IMR-90 (cell line): ENCODE data around the gene ST6GALNAC4. TPM values are rescaled to one million over a fixed set of nuclear protein-coding genes. Genes with fewer than 3 reads are reported as not detected.

Source experiments
- ATAC-seq: fragments of 200-7000 bp; cut with Tn5 transposase; 2 replicates; pipeline ENCODE4 v1.9.1; 2020; ENCODE audit warnings: low read depth, mild to moderate bottlenecking, moderate library complexity
- BruUV-seq: library from RNA; stranded (reverse); fragments of 400-500 nt; replicated peaks from 2 replicates; lab custom pipeline; 2021; lab: Mats Ljungman, UMichigan
- CTCF ChIA-PET: fragments of 300-600 bp; formaldehyde crosslinking; extraction: SDS; loops from one replicate; lab custom pipeline; 2021; ENCODE audit warnings: antibody characterized with exemption; lab: Yijun Ruan, JAX
- POLR2A ChIA-PET: fragments of 300-600 bp; sonication (Branson Sonifier 250); formaldehyde crosslinking; loops from one replicate; lab custom pipeline; 2022; ENCODE audit warnings: antibody characterized with exemption; ENCODE audit not compliant: unreplicated experiment; lab: Charles Lee
- DNase-seq: peaks from one replicate; pipeline ENCODE4 v3.0.0; 2013
- H2AFZ ChIP-seq: replicated peaks from 2 replicates; pipeline ENCODE3; 2013; ENCODE audit warnings: low read length, mild to moderate bottlenecking; ENCODE audit not compliant: poor library complexity
- H2AK5ac ChIP-seq: 2 replicates; pipeline ENCODE4 v1.6.1; 2013; ENCODE audit warnings: low read depth, low read length, inconsistent platforms
- H2AK9ac ChIP-seq: replicated peaks from 2 replicates; pipeline ENCODE3; 2013; ENCODE audit warnings: mild to moderate bottlenecking, low read depth, low read length, moderate library complexity; ENCODE audit not compliant: poor library complexity
- H2BK120ac ChIP-seq: 2 replicates; pipeline ENCODE4 v1.6.1; 2013; ENCODE audit warnings: low read depth, low read length, inconsistent platforms
- H2BK15ac ChIP-seq: 3 replicates; pipeline ENCODE4 v1.6.1; 2013; ENCODE audit warnings: low read depth, low read length, inconsistent platforms
- H2BK20ac ChIP-seq: 2 replicates; pipeline ENCODE4 v1.6.1; 2013; ENCODE audit warnings: low read depth, mild to moderate bottlenecking, inconsistent platforms, low read length, moderate library complexity
- H2BK5ac ChIP-seq: 2 replicates; pipeline ENCODE4 v1.6.1; 2013; ENCODE audit warnings: mild to moderate bottlenecking, low read depth, low read length, inconsistent platforms; ENCODE audit not compliant: poor library complexity, severe bottlenecking
- H3K14ac ChIP-seq: replicated peaks from 2 replicates; pipeline ENCODE4 v1.6.1; 2013; ENCODE audit warnings: low read depth, low read length, inconsistent platforms
- H3K18ac ChIP-seq: 2 replicates; pipeline ENCODE4 v1.6.1; 2013; ENCODE audit warnings: low read depth, low read length, control low read depth
- H3K23ac ChIP-seq: 2 replicates; pipeline ENCODE4 v1.6.1; 2013; ENCODE audit warnings: low read depth, low read length, inconsistent platforms
- H3K27ac ChIP-seq: 2 replicates; pipeline ENCODE4 v1.5.1; 2013; ENCODE audit warnings: mild to moderate bottlenecking, control low read depth, low read length; ENCODE audit not compliant: insufficient read depth
- H3K27me3 ChIP-seq: 2 replicates; pipeline ENCODE4 v1.6.1; 2013; ENCODE audit warnings: low read length; ENCODE audit not compliant: control insufficient read depth, insufficient read depth
- H3K36me3 ChIP-seq: 2 replicates; pipeline ENCODE4 v1.6.1; 2013; ENCODE audit warnings: low read length, mixed read lengths; ENCODE audit not compliant: control insufficient read depth, insufficient read depth
- H3K4ac ChIP-seq: 2 replicates; pipeline ENCODE4 v1.6.1; 2013; ENCODE audit warnings: low read depth, low read length, inconsistent platforms
- H3K4me1 ChIP-seq: 2 replicates; pipeline ENCODE4 v1.6.1; 2013; ENCODE audit warnings: low read length, mixed read lengths; ENCODE audit not compliant: control insufficient read depth, insufficient read depth
- H3K4me2 ChIP-seq: 2 replicates; pipeline ENCODE4 v1.6.1; 2013; ENCODE audit warnings: low read depth, mild to moderate bottlenecking, control low read depth, low read length, moderate library complexity
- H3K4me3 ChIP-seq: 2 replicates; pipeline ENCODE4 v1.5.1; 2013; ENCODE audit warnings: low read depth, mild to moderate bottlenecking, control low read depth, low read length, moderate library complexity; ENCODE audit not compliant: insufficient read depth
- H3K56ac ChIP-seq: 2 replicates; pipeline ENCODE4 v1.6.1; 2013; ENCODE audit warnings: low read length, inconsistent platforms; ENCODE audit not compliant: insufficient read depth; ENCODE audit errors: extremely low read depth
- H3K79me1 ChIP-seq, 2 experiments: 2 replicates each; pipeline ENCODE4 v1.6.1; 2013; ENCODE audit warnings: low read length in 2 of 2, inconsistent platforms in 1 of 2, low read depth in 1 of 2
- H3K9ac ChIP-seq: 2 replicates; pipeline ENCODE4 v1.6.1; 2013; ENCODE audit warnings: low read depth, low read length, control low read depth
- H3K9me1 ChIP-seq: 2 replicates; pipeline ENCODE4 v1.6.1; 2013; ENCODE audit warnings: low read length, inconsistent platforms; ENCODE audit not compliant: insufficient read depth
- H3K9me3 ChIP-seq: 2 replicates; pipeline ENCODE4 v1.6.1; 2013; ENCODE audit warnings: low read length; ENCODE audit not compliant: control insufficient read depth, insufficient read depth
- H4K20me1 ChIP-seq: 2 replicates; pipeline ENCODE4 v1.6.1; 2013; ENCODE audit warnings: low read length, inconsistent platforms; ENCODE audit not compliant: insufficient read depth
- H4K5ac ChIP-seq: 2 replicates; pipeline ENCODE4 v1.6.1; 2013; ENCODE audit warnings: mild to moderate bottlenecking, low read depth, low read length, control low read depth
- H4K8ac ChIP-seq, 2 experiments: 2 replicates each; pipeline ENCODE4 v1.6.1; 2013; ENCODE audit warnings: low read depth in 2 of 2, low read length in 2 of 2, control low read depth in 1 of 2, inconsistent platforms in 1 of 2
- H4K91ac ChIP-seq: 2 replicates; pipeline ENCODE4 v1.6.1; 2013; ENCODE audit warnings: low read depth, low read length, inconsistent platforms; ENCODE audit not compliant: insufficient read depth
- NFE2L2 ChIP-seq: fragments of 150-350 bp; IDR thresholded peaks from 2 replicates; pipeline ENCODE4 v1.6.1; 2016; ENCODE audit warnings: low read depth, mild to moderate bottlenecking, low read length
- RAD21 ChIP-seq: IDR thresholded peaks from 2 replicates; pipeline ENCODE4 v1.6.1; 2012; ENCODE audit warnings: low read length, improper control_type of control experiment
- WGBS, 2 experiments: methylation state at CpG; one replicate each; pipeline versions ENCODE4 v1.1.5 to v1.1.7; 2013; ENCODE audit warnings: missing lambda C conversion rate in 2 of 2; ENCODE audit not compliant: insufficient read length in 1 of 2; ENCODE audit errors: extremely low coverage in 2 of 2; 5-methylcytosine and 5-hydroxymethylcytosine counted together
- dilution Hi-C: fragments of 300-500 bp; cut with HindIII; formaldehyde crosslinking; loops from one replicate; pipeline ENCODE4 v1.14.3; 2018; ENCODE audit warnings: low sequenced_read_pairs; ENCODE audit not compliant: unreplicated experiment
- in situ Hi-C: fragments of 300-500 bp; cut with MboI; formaldehyde crosslinking; loops from 3 replicates; pipeline ENCODE4 v1.14.3; 2019; ENCODE audit warnings: low sequenced_read_pairs, inconsistent platforms, mixed read lengths
- intact Hi-C: fragments of 100-400 bp; cut with micrococcal nuclease; formaldehyde crosslinking; loops from 2 replicates; pipeline ENCODE4 v1.10.0; 2022
- polyA plus RNA-seq, 3 experiments: library from polyadenylated mRNA; depleted of rRNA; stranded (reverse); fragments of >200 nt; gene quantifications; 2 replicates each; pipeline ENCODE4 v1.2.3, GENCODE V29; 2012; ENCODE audit warnings: low replicate concordance in 1 of 3
- total RNA-seq: library from RNA; depleted of rRNA; stranded (reverse); fragments of >200 nt; gene quantifications from 2 replicates; pipeline ENCODE4 v1.2.3, GENCODE V29; 2012

The ST6GALNAC4 gene
- total and polyA plus RNA-seq, 2 of the 4 experiments (the other 2 are of a cell fraction), result 12.5 to 32.9 TPM

DNA sequence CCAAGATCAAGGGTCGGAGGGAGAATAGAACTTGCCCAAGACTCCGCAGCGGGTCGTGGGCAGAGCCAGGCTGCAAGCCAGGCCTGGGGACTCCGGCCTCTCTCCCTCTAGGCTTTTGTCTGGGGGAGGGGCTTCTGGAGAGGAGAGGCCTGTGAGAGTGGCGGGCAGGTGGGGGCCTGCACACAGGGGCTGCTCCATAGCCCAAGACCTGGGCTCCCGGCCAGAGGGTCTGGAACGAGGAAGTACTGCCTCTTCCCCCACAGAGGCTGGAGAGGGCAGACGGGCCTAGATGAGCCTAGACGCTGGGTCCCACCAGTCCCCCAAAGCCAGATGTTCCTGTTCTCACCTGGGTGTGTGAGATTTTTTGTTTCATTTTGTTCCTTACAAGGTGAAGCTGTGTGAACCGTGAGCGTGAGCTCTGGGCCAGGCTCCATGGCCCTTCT is 12.3 kb downstream of the ST6GALNAC4 start:
- no peak overlapping the region for H2BK5ac ChIP-seq
- no peak overlapping the region for H3K4me2 ChIP-seq
- no peak overlapping the region for H3K27ac ChIP-seq
- H3K4me3 ChIP-seq, result no peak overlapping the region
- ChIA-PET POLR2A (no interaction called here), CTCF (interaction anchor here (1.1 kb wide), 1 partner anchor 35 kb away, joined by 4 read pairs; no protein-coding TSS in a partner anchor)
- H3K79me1 ChIP-seq, result peaks cover 6 to 7% of the 10 kb centered on the region in 2 experiments; a peak in 2 of 4 replicates
- no peak overlapping the region for H2AFZ ChIP-seq
- peak overlapping the region in 1 of 2 experiments; percentile 35; a peak in 2 of 4 replicates for H4K8ac ChIP-seq
- H3K9ac ChIP-seq, result no peak overlapping the region
- H3K14ac ChIP-seq, result no peak overlapping the region
- H3K9me3 ChIP-seq, result no peaks in the 10 kb centered on the region
- H3K56ac ChIP-seq, result no peak overlapping the region
- no peak overlapping the region for H2BK15ac ChIP-seq
- DNase-seq (no peak), ATAC-seq (no peak)
- H3K18ac ChIP-seq, result no peak overlapping the region
- H2BK20ac ChIP-seq, result no peak overlapping the region
- BruUV-seq, result no TSS peak
- H3K4ac ChIP-seq, result no peak overlapping the region
- H2AK5ac ChIP-seq, result peak overlapping the region; percentile 39; the same call in 1 of the 2 replicates
- H4K20me1 ChIP-seq, result no peaks in the 10 kb centered on the region
- H4K91ac ChIP-seq, result no peak overlapping the region
- dilution Hi-C loops, result no loop called here
- intact Hi-C loops, result no loop called here
- in situ Hi-C loops, result no loop called here
- H2BK120ac ChIP-seq, result 0 out of 2 replicates have a peak overlapping the region, but pooled peaks have one; percentile 8
- H3K36me3 ChIP-seq, result peaks cover 6% of the 10 kb centered on the region
- no peak overlapping the region for H3K23ac ChIP-seq
- TF ChIP-seq RAD21 (no peak), NFE2L2 (no peak)
- H3K27me3 ChIP-seq, result no peaks in the 10 kb centered on the region
- no peak overlapping the region for H4K5ac ChIP-seq
- H3K4me1 ChIP-seq, result peaks cover 23% of the 10 kb centered on the region
- peaks cover 12% of the 10 kb centered on the region for H3K9me1 ChIP-seq
- H2AK9ac ChIP-seq, result no peak overlapping the region
- WGBS, 2 experiments, result no CpG with 5 or more reads among the region's 12 CpGs
